GM20000 (cell line): ENCODE data around the gene NANOS1.

ENCODE experiments used
- DNase-seq: peaks from one replicate; pipeline ENCODE4 v3.0.0; 2012; ENCODE audit warnings: low spot score
- CTCF ChIP-seq: IDR thresholded peaks from 2 replicates; pipeline ENCODE4 v1.5.1; 2012; ENCODE audit warnings: mild to moderate bottlenecking, control low read depth; ENCODE audit errors: extremely low read depth, missing control alignments

Gene NANOS1

GRCh38 chr10:119061352-119061751 lies 31.8 kb downstream of the NANOS1 start:
- TF ChIP-seq CTCF: no peak
- DNase-seq: no peak

DNA sequence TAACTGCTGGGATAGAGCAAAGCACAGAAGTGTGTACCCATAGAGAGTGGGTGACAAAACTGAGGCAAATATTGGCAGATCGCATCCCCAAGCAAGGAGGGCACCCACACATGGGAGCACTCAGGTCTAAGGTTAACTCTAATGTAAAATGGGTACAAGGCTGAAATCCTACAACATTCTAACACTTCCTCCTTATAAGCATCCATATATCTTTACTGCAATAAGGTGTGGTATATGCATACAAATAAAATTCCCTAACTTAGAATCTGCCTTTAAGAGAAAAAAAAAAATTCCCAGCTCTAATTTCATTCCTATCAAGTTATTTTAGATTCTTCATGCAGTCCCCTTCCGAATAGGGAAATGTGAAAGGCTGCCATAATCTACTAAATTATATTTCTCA lies 32.4 kb downstream of the NANOS1 start:
- no peak for TF ChIP-seq CTCF
- no peak for DNase-seq

GRCh38 chr10:119070395-119071165 lies 41.1 kb downstream of the NANOS1 start:
- no peak for TF ChIP-seq CTCF
- no peak for DNase-seq

GRCh38 chr10:119073584-119073983 lies 44.1 kb downstream of the NANOS1 start:
- no peak for DNase-seq
- no peak for TF ChIP-seq CTCF

- no peak for DNase-seq
- no peak for TF ChIP-seq CTCF
Measured at GRCh38 chr10:119078422-119079179, 49.1 kb downstream of the NANOS1 start.

- peak; percentile 89 for DNase-seq
- no peak for TF ChIP-seq CTCF
Measured at GRCh38 chr10:119079599-119080520, 50.3 kb downstream of the NANOS1 start.
